Activated CD4-positive, alpha-beta T cell treated with anti-CD3 and anti-CD28 coated beads, Interleukin-2, amount 10 ng/mL, durations not matched to agents 24 days and 14 days (primary cell): ENCODE measurements around the gene CHM. TPM values are rescaled to one million over a fixed set of nuclear protein-coding genes. Genes with fewer than 3 reads are reported as not detected.
"Not testable (repeated sequence)": the region's sequence is repeated elsewhere in the genome, so short reads cannot be mapped to it uniquely, and the experiment has no call there.

Experiments
- DNase-seq: peaks from one replicate; pipeline ENCODE4 v3.0.0; 2022
- H3K27ac Mint-ChIP-seq: one replicate; pipeline ENCODE4 v1.8.0; 2022; ENCODE audit warnings: mild to moderate bottlenecking, mixed read lengths
- H3K27me3 Mint-ChIP-seq: one replicate; pipeline ENCODE4 v1.8.0; 2022; ENCODE audit warnings: mixed read lengths
- H3K36me3 Mint-ChIP-seq: one replicate; pipeline ENCODE4 v1.8.0; 2022; ENCODE audit warnings: low read depth, mild to moderate bottlenecking, mixed read lengths
- H3K4me1 Mint-ChIP-seq: one replicate; pipeline ENCODE4 v1.8.0; 2021; ENCODE audit warnings: mixed read lengths
- H3K4me3 Mint-ChIP-seq: one replicate; pipeline ENCODE4 v1.8.0; 2022; ENCODE audit warnings: mild to moderate bottlenecking, moderate library complexity, mixed read lengths
- H3K9me3 Mint-ChIP-seq: one replicate; pipeline ENCODE4 v1.8.0; 2021; ENCODE audit warnings: mixed read lengths
- intact Hi-C: fragments of 100-400 bp; cut with micrococcal nuclease; formaldehyde crosslinking; loops from one replicate; pipeline ENCODE4 v1.15.1; 2023
- total RNA-seq: library from RNA; stranded (reverse); gene quantifications from 2 replicates; pipeline ENCODE4 v1.2.3, GENCODE V29; 2022

CHM gene
- total RNA-seq, 1 donor from 2014 or later: 16.7 TPM

- Mint-ChIP-seq H3K9me3 (no peaks in the 10 kb centered on the region), H3K4me3 (no peak overlapping the region), H3K36me3 (peaks cover 20% of the 10 kb centered on the region), H3K4me1 (no peaks in the 10 kb centered on the region), H3K27me3 (no peaks in the 10 kb centered on the region), H3K27ac (no peak overlapping the region)
- intact Hi-C loops: no loop called here
- no peak for DNase-seq
Observed at GRCh38 chrX:85980286-85980685, 67.1 kb downstream of the CHM start.

GRCh38 chrX:85977218-85977617 lies 70.1 kb downstream of the CHM start:
- H3K27me3 Mint-ChIP-seq: no peaks in the 10 kb centered on the region
- H3K27ac Mint-ChIP-seq: no peak overlapping the region
- no peak overlapping the region for H3K4me3 Mint-ChIP-seq
- peaks cover 24% of the 10 kb centered on the region for H3K36me3 Mint-ChIP-seq
- H3K4me1 Mint-ChIP-seq: no peaks in the 10 kb centered on the region
- DNase-seq: no peak
- intact Hi-C loops: no loop called here
- no peaks in the 10 kb centered on the region for H3K9me3 Mint-ChIP-seq

GRCh38 chrX:85972351-85972750 lies 75.0 kb downstream of the CHM start:
- H3K27ac Mint-ChIP-seq, intact Hi-C loops, DNase-seq, H3K4me3 Mint-ChIP-seq, H3K27me3 Mint-ChIP-seq, H3K4me1 Mint-ChIP-seq, H3K9me3 Mint-ChIP-seq: not testable (repeated sequence)
- peaks cover 24% of the 10 kb centered on the region for H3K36me3 Mint-ChIP-seq

- H3K36me3 Mint-ChIP-seq: peaks cover 3% of the 10 kb centered on the region
Observed at GRCh38 chrX:85964744-85965143, 82.6 kb downstream of the CHM start.

GRCh38 chrX:85963736-85964135 lies 83.6 kb downstream of the CHM start:
- intact Hi-C loops: no loop called here
- Mint-ChIP-seq H3K36me3 (peaks cover 2% of the 10 kb centered on the region), H3K27ac (no peak overlapping the region), H3K9me3 (no peaks in the 10 kb centered on the region), H3K27me3 (no peaks in the 10 kb centered on the region), H3K4me3 (no peak overlapping the region), H3K4me1 (no peaks in the 10 kb centered on the region)
- no peak for DNase-seq

More at GRCh38 chrX:85964744-85965143, 82.6 kb downstream of the CHM start:
- H3K27ac Mint-ChIP-seq: no peak overlapping the region
- no peak overlapping the region for H3K4me3 Mint-ChIP-seq
- no peaks in the 10 kb centered on the region for H3K27me3 Mint-ChIP-seq
- no peaks in the 10 kb centered on the region for H3K9me3 Mint-ChIP-seq
- intact Hi-C loops: no loop called here
- DNase-seq: no peak
- no peaks in the 10 kb centered on the region for H3K4me1 Mint-ChIP-seq

- H3K27me3 Mint-ChIP-seq: no peaks in the 10 kb centered on the region
- intact Hi-C loops: no loop called here
- no peak overlapping the region for H3K27ac Mint-ChIP-seq
- H3K4me3 Mint-ChIP-seq: no peak overlapping the region
- DNase-seq: no peak
- H3K4me1 Mint-ChIP-seq: no peaks in the 10 kb centered on the region
- H3K36me3 Mint-ChIP-seq: peaks cover 22% of the 10 kb centered on the region
- peaks cover 6% of the 10 kb centered on the region for H3K9me3 Mint-ChIP-seq
Observed at GRCh38 chrX:85955510-85955909, 91.8 kb downstream of the CHM start.

- peaks cover 28% of the 10 kb centered on the region for H3K36me3 Mint-ChIP-seq
- H3K4me1 Mint-ChIP-seq, H3K4me3 Mint-ChIP-seq, DNase-seq, H3K27me3 Mint-ChIP-seq, intact Hi-C loops, H3K27ac Mint-ChIP-seq, H3K9me3 Mint-ChIP-seq: not testable (repeated sequence)
Observed at GRCh38 chrX:85944751-85945150, 102.6 kb downstream of the CHM start.

GRCh38 chrX:85941275-85941674 lies 106.1 kb downstream of the CHM start:
- H3K27me3 Mint-ChIP-seq: no peaks in the 10 kb centered on the region
- no peak for DNase-seq
- intact Hi-C loops: no loop called here
- no peaks in the 10 kb centered on the region for H3K4me1 Mint-ChIP-seq
- H3K36me3 Mint-ChIP-seq: peaks cover 21% of the 10 kb centered on the region
- H3K4me3 Mint-ChIP-seq: no peak overlapping the region
- H3K9me3 Mint-ChIP-seq: peaks cover 4% of the 10 kb centered on the region
- H3K27ac Mint-ChIP-seq: no peak overlapping the region

- intact Hi-C loops, H3K27me3 Mint-ChIP-seq, DNase-seq, H3K27ac Mint-ChIP-seq, H3K4me1 Mint-ChIP-seq, H3K4me3 Mint-ChIP-seq, H3K9me3 Mint-ChIP-seq: not testable (repeated sequence)
- peaks cover 12% of the 10 kb centered on the region for H3K36me3 Mint-ChIP-seq
Observed at GRCh38 chrX:85939942-85940341, 107.4 kb downstream of the CHM start.

GRCh38 chrX:85934399-85934798 lies 113.0 kb downstream of the CHM start:
- intact Hi-C loops, H3K27me3 Mint-ChIP-seq, H3K36me3 Mint-ChIP-seq, H3K4me1 Mint-ChIP-seq, H3K9me3 Mint-ChIP-seq, DNase-seq, H3K4me3 Mint-ChIP-seq, H3K27ac Mint-ChIP-seq: not testable (repeated sequence)

- Mint-ChIP-seq H3K4me3 (no peak overlapping the region), H3K27ac (no peak overlapping the region), H3K9me3 (no peaks in the 10 kb centered on the region), H3K27me3 (no peaks in the 10 kb centered on the region), H3K4me1 (no peaks in the 10 kb centered on the region), H3K36me3 (peaks cover 5% of the 10 kb centered on the region)
- no peak for DNase-seq
- intact Hi-C loops: no loop called here
Observed at GRCh38 chrX:85930099-85930498, 117.3 kb downstream of the CHM start.

- H3K27ac Mint-ChIP-seq: no peak overlapping the region
- peaks cover 5% of the 10 kb centered on the region for H3K36me3 Mint-ChIP-seq
- no peaks in the 10 kb centered on the region for H3K4me1 Mint-ChIP-seq
- H3K27me3 Mint-ChIP-seq: no peaks in the 10 kb centered on the region
- H3K4me3 Mint-ChIP-seq: no peak overlapping the region
- no peak for DNase-seq
- intact Hi-C loops: no loop called here
- no peaks in the 10 kb centered on the region for H3K9me3 Mint-ChIP-seq
Observed at GRCh38 chrX:85928606-85929005, 118.8 kb downstream of the CHM start.

GRCh38 chrX:85927740-85928139 lies 119.6 kb downstream of the CHM start:
- no peak for DNase-seq
- Mint-ChIP-seq H3K27me3 (no peaks in the 10 kb centered on the region), H3K27ac (no peak overlapping the region), H3K4me3 (no peak overlapping the region), H3K4me1 (no peaks in the 10 kb centered on the region), H3K36me3 (peaks cover 5% of the 10 kb centered on the region), H3K9me3 (no peaks in the 10 kb centered on the region)
- intact Hi-C loops: no loop called here

- DNase-seq: no peak
- Mint-ChIP-seq H3K36me3 (peaks cover 2% of the 10 kb centered on the region), H3K27me3 (no peaks in the 10 kb centered on the region), H3K4me1 (no peaks in the 10 kb centered on the region), H3K9me3 (no peaks in the 10 kb centered on the region), H3K27ac (no peak overlapping the region), H3K4me3 (no peak overlapping the region)
- intact Hi-C loops: no loop called here
Observed at GRCh38 chrX:85922821-85923220, 124.5 kb downstream of the CHM start.

GRCh38 chrX:85916656-85917280 lies 130.6 kb downstream of the CHM start:
- H3K27me3 Mint-ChIP-seq, H3K27ac Mint-ChIP-seq, DNase-seq, H3K9me3 Mint-ChIP-seq, H3K4me1 Mint-ChIP-seq, H3K36me3 Mint-ChIP-seq, H3K4me3 Mint-ChIP-seq, intact Hi-C loops: not testable (repeated sequence)
